IMR-90 (cell line): Measurements from ENCODE around the gene MRPL3. TPM values are rescaled to one million over a fixed set of nuclear protein-coding genes. Genes with fewer than 3 reads are reported as not detected.

Experiments used
- ATAC-seq: fragments of 200-7000 bp; cut with Tn5 transposase; 2 replicates; pipeline ENCODE4 v1.9.1; 2020; ENCODE audit warnings: low read depth, mild to moderate bottlenecking, moderate library complexity
- BruUV-seq: library from RNA; stranded (reverse); fragments of 400-500 nt; replicated peaks from 2 replicates; lab custom pipeline; 2021; lab: Mats Ljungman, UMichigan
- CTCF ChIA-PET: fragments of 300-600 bp; formaldehyde crosslinking; extraction: SDS; loops from one replicate; lab custom pipeline; 2021; ENCODE audit warnings: antibody characterized with exemption; lab: Yijun Ruan, JAX
- POLR2A ChIA-PET: fragments of 300-600 bp; sonication (Branson Sonifier 250); formaldehyde crosslinking; loops from one replicate; lab custom pipeline; 2022; ENCODE audit warnings: antibody characterized with exemption; ENCODE audit not compliant: unreplicated experiment; lab: Charles Lee
- DNase-seq: peaks from one replicate; pipeline ENCODE4 v3.0.0; 2013
- H2AFZ ChIP-seq: replicated peaks from 2 replicates; pipeline ENCODE3; 2013; ENCODE audit warnings: low read length, mild to moderate bottlenecking; ENCODE audit not compliant: poor library complexity
- H2AK5ac ChIP-seq: 2 replicates; pipeline ENCODE4 v1.6.1; 2013; ENCODE audit warnings: low read depth, low read length, inconsistent platforms
- H2AK9ac ChIP-seq: replicated peaks from 2 replicates; pipeline ENCODE3; 2013; ENCODE audit warnings: mild to moderate bottlenecking, low read depth, low read length, moderate library complexity; ENCODE audit not compliant: poor library complexity
- H2BK120ac ChIP-seq: 2 replicates; pipeline ENCODE4 v1.6.1; 2013; ENCODE audit warnings: low read depth, low read length, inconsistent platforms
- H2BK15ac ChIP-seq: 3 replicates; pipeline ENCODE4 v1.6.1; 2013; ENCODE audit warnings: low read depth, low read length, inconsistent platforms
- H2BK20ac ChIP-seq: 2 replicates; pipeline ENCODE4 v1.6.1; 2013; ENCODE audit warnings: low read depth, mild to moderate bottlenecking, inconsistent platforms, low read length, moderate library complexity
- H2BK5ac ChIP-seq: 2 replicates; pipeline ENCODE4 v1.6.1; 2013; ENCODE audit warnings: mild to moderate bottlenecking, low read depth, low read length, inconsistent platforms; ENCODE audit not compliant: poor library complexity, severe bottlenecking
- H3K14ac ChIP-seq: replicated peaks from 2 replicates; pipeline ENCODE4 v1.6.1; 2013; ENCODE audit warnings: low read depth, low read length, inconsistent platforms
- H3K18ac ChIP-seq: 2 replicates; pipeline ENCODE4 v1.6.1; 2013; ENCODE audit warnings: low read depth, low read length, control low read depth
- H3K23ac ChIP-seq: 2 replicates; pipeline ENCODE4 v1.6.1; 2013; ENCODE audit warnings: low read depth, low read length, inconsistent platforms
- H3K27ac ChIP-seq: 2 replicates; pipeline ENCODE4 v1.5.1; 2013; ENCODE audit warnings: mild to moderate bottlenecking, control low read depth, low read length; ENCODE audit not compliant: insufficient read depth
- H3K27me3 ChIP-seq: 2 replicates; pipeline ENCODE4 v1.6.1; 2013; ENCODE audit warnings: low read length; ENCODE audit not compliant: control insufficient read depth, insufficient read depth
- H3K36me3 ChIP-seq: 2 replicates; pipeline ENCODE4 v1.6.1; 2013; ENCODE audit warnings: low read length, mixed read lengths; ENCODE audit not compliant: control insufficient read depth, insufficient read depth
- H3K4ac ChIP-seq: 2 replicates; pipeline ENCODE4 v1.6.1; 2013; ENCODE audit warnings: low read depth, low read length, inconsistent platforms
- H3K4me1 ChIP-seq: 2 replicates; pipeline ENCODE4 v1.6.1; 2013; ENCODE audit warnings: low read length, mixed read lengths; ENCODE audit not compliant: control insufficient read depth, insufficient read depth
- H3K4me2 ChIP-seq: 2 replicates; pipeline ENCODE4 v1.6.1; 2013; ENCODE audit warnings: low read depth, mild to moderate bottlenecking, control low read depth, low read length, moderate library complexity
- H3K4me3 ChIP-seq: 2 replicates; pipeline ENCODE4 v1.5.1; 2013; ENCODE audit warnings: low read depth, mild to moderate bottlenecking, control low read depth, low read length, moderate library complexity; ENCODE audit not compliant: insufficient read depth
- H3K56ac ChIP-seq: 2 replicates; pipeline ENCODE4 v1.6.1; 2013; ENCODE audit warnings: low read length, inconsistent platforms; ENCODE audit not compliant: insufficient read depth; ENCODE audit errors: extremely low read depth
- H3K79me1 ChIP-seq, 2 experiments: 2 replicates each; pipeline ENCODE4 v1.6.1; 2013; ENCODE audit warnings: low read length in 2 of 2, inconsistent platforms in 1 of 2, low read depth in 1 of 2
- H3K9ac ChIP-seq: 2 replicates; pipeline ENCODE4 v1.6.1; 2013; ENCODE audit warnings: low read depth, low read length, control low read depth
- H3K9me1 ChIP-seq: 2 replicates; pipeline ENCODE4 v1.6.1; 2013; ENCODE audit warnings: low read length, inconsistent platforms; ENCODE audit not compliant: insufficient read depth
- H3K9me3 ChIP-seq: 2 replicates; pipeline ENCODE4 v1.6.1; 2013; ENCODE audit warnings: low read length; ENCODE audit not compliant: control insufficient read depth, insufficient read depth
- H4K20me1 ChIP-seq: 2 replicates; pipeline ENCODE4 v1.6.1; 2013; ENCODE audit warnings: low read length, inconsistent platforms; ENCODE audit not compliant: insufficient read depth
- H4K5ac ChIP-seq: 2 replicates; pipeline ENCODE4 v1.6.1; 2013; ENCODE audit warnings: mild to moderate bottlenecking, low read depth, low read length, control low read depth
- H4K8ac ChIP-seq, 2 experiments: 2 replicates each; pipeline ENCODE4 v1.6.1; 2013; ENCODE audit warnings: low read depth in 2 of 2, low read length in 2 of 2, control low read depth in 1 of 2, inconsistent platforms in 1 of 2
- H4K91ac ChIP-seq: 2 replicates; pipeline ENCODE4 v1.6.1; 2013; ENCODE audit warnings: low read depth, low read length, inconsistent platforms; ENCODE audit not compliant: insufficient read depth
- BHLHE40 ChIP-seq: fragments of 150-350 bp; IDR thresholded peaks from 2 replicates; pipeline ENCODE4 v1.6.1; 2016; ENCODE audit warnings: mild to moderate bottlenecking, low read depth, low read length
- CEBPB ChIP-seq: IDR thresholded peaks from 2 replicates; pipeline ENCODE4 v1.6.1; 2012; ENCODE audit warnings: low read depth, low read length, improper control_type of control experiment
- CHD1 ChIP-seq: IDR thresholded peaks from 2 replicates; pipeline ENCODE4 v1.6.1; 2012; ENCODE audit warnings: low read depth, low read length, improper control_type of control experiment
- CTCF ChIP-seq: conservative IDR thresholded peaks from 2 replicates; pipeline ENCODE4 v1.5.1; 2012; ENCODE audit warnings: mild to moderate bottlenecking, low read depth, low read length, improper control_type of control experiment
- ELK1 ChIP-seq: fragments of 150-350 bp; IDR thresholded peaks from 2 replicates; pipeline ENCODE4 v1.6.1; 2016; ENCODE audit warnings: low read depth, mild to moderate bottlenecking, low read length, moderate library complexity, borderline replicate concordance
- FOS ChIP-seq: fragments of 150-350 bp; IDR thresholded peaks from 2 replicates; pipeline ENCODE4 v1.6.1; 2016; ENCODE audit warnings: low read depth, low read length
- MAFK ChIP-seq: IDR thresholded peaks from 2 replicates; pipeline ENCODE4 v1.6.1; 2012; ENCODE audit warnings: low read depth, low read length, improper control_type of control experiment
- MAZ ChIP-seq: IDR thresholded peaks from 2 replicates; pipeline ENCODE4 v1.6.1; 2012; ENCODE audit warnings: low read depth, mild to moderate bottlenecking, low read length, improper control_type of control experiment, moderate library complexity, borderline replicate concordance
- NFE2L2 ChIP-seq: fragments of 150-350 bp; IDR thresholded peaks from 2 replicates; pipeline ENCODE4 v1.6.1; 2016; ENCODE audit warnings: low read depth, mild to moderate bottlenecking, low read length
- RAD21 ChIP-seq: IDR thresholded peaks from 2 replicates; pipeline ENCODE4 v1.6.1; 2012; ENCODE audit warnings: low read length, improper control_type of control experiment
- RCOR1 ChIP-seq: IDR thresholded peaks from 2 replicates; pipeline ENCODE4 v1.6.1; 2012; ENCODE audit warnings: mild to moderate bottlenecking, low read length, improper control_type of control experiment; ENCODE audit not compliant: insufficient replicate concordance
- RFX5 ChIP-seq: IDR thresholded peaks from 2 replicates; pipeline ENCODE4 v1.8.0; 2012; ENCODE audit warnings: low read depth, mild to moderate bottlenecking, low read length, moderate library complexity
- SMC3 ChIP-seq: fragments of 150-350 bp; IDR thresholded peaks from 2 replicates; pipeline ENCODE4 v1.6.1; 2016; ENCODE audit warnings: low read depth, mild to moderate bottlenecking, antibody characterized with exemption, low read length, moderate library complexity
- USF2 ChIP-seq: fragments of 150-350 bp; IDR thresholded peaks from 2 replicates; pipeline ENCODE4 v1.6.1; 2017; ENCODE audit warnings: mild to moderate bottlenecking, antibody characterized with exemption, low read length, low read depth
- WGBS, 2 experiments: methylation state at CpG; one replicate each; pipeline versions ENCODE4 v1.1.5 to v1.1.7; 2013; ENCODE audit warnings: missing lambda C conversion rate in 2 of 2; ENCODE audit not compliant: insufficient read length in 1 of 2; ENCODE audit errors: extremely low coverage in 2 of 2; 5-methylcytosine and 5-hydroxymethylcytosine counted together
- dilution Hi-C: fragments of 300-500 bp; cut with HindIII; formaldehyde crosslinking; loops from one replicate; pipeline ENCODE4 v1.14.3; 2018; ENCODE audit warnings: low sequenced_read_pairs; ENCODE audit not compliant: unreplicated experiment
- in situ Hi-C: fragments of 300-500 bp; cut with MboI; formaldehyde crosslinking; loops from 3 replicates; pipeline ENCODE4 v1.14.3; 2019; ENCODE audit warnings: low sequenced_read_pairs, inconsistent platforms, mixed read lengths
- intact Hi-C: fragments of 100-400 bp; cut with micrococcal nuclease; formaldehyde crosslinking; loops from 2 replicates; pipeline ENCODE4 v1.10.0; 2022
- polyA plus RNA-seq, 3 experiments: library from polyadenylated mRNA; depleted of rRNA; stranded (reverse); fragments of >200 nt; gene quantifications; 2 replicates each; pipeline ENCODE4 v1.2.3, GENCODE V29; 2012; ENCODE audit warnings: low replicate concordance in 1 of 3
- total RNA-seq: library from RNA; depleted of rRNA; stranded (reverse); fragments of >200 nt; gene quantifications from 2 replicates; pipeline ENCODE4 v1.2.3, GENCODE V29; 2012

The MRPL3 gene
- total and polyA plus RNA-seq, 2 of the 4 experiments (the other 2 are of a cell fraction) = 107 to 206 TPM

GRCh38 chr3:131530388-131530787, 27.6 kb upstream of the MRPL3 start:
- Histone ChIP-seq H2BK5ac (no peak overlapping the region), H3K4ac (no peak overlapping the region), H2BK120ac (no peak overlapping the region), H3K4me3 (no peak overlapping the region), H2AK9ac (no peak overlapping the region), H4K5ac (no peak overlapping the region), H3K27me3 (no peaks in the 10 kb centered on the region; the same call in 1 of the 2 replicates), H3K27ac (no peak overlapping the region), H3K36me3 (no peaks in the 10 kb centered on the region), H4K91ac (no peak overlapping the region), H4K8ac (no peak overlapping the region), H2AK5ac (no peak overlapping the region), H3K18ac (no peak overlapping the region), H3K4me2 (no peak overlapping the region), H2AFZ (no peak overlapping the region), H3K4me1 (no peaks in the 10 kb centered on the region), H3K9me3 (no peaks in the 10 kb centered on the region), H3K9ac (no peak overlapping the region), H3K56ac (no peak overlapping the region), H2BK20ac (no peak overlapping the region), H3K14ac (no peak overlapping the region), H3K23ac (no peak overlapping the region), H3K9me1 (no peaks in the 10 kb centered on the region), H3K79me1 (no peaks in the 10 kb centered on the region), H2BK15ac (no peak overlapping the region), H4K20me1 (no peaks in the 10 kb centered on the region)
- ATAC-seq = no peak
- intact Hi-C loops = no loop called here
- DNase-seq = no peak
- TF ChIP-seq USF2 = no peak
- no peak for TF ChIP-seq CHD1
- no peak for TF ChIP-seq CEBPB
- no peak for TF ChIP-seq SMC3
- TF ChIP-seq CTCF = no peak
- TF ChIP-seq RAD21 = no peak
- TF ChIP-seq ELK1 = no peak
- no peak for TF ChIP-seq MAFK
- TF ChIP-seq MAZ = no peak
- TF ChIP-seq FOS = no peak
- no peak for TF ChIP-seq NFE2L2
- no peak for TF ChIP-seq BHLHE40
- no peak for TF ChIP-seq RFX5
- TF ChIP-seq RCOR1 = no peak
- no TSS peak for BruUV-seq
- WGBS, 2 experiments = no CpG with 5 or more reads among the region's 1 CpG
- ChIA-PET POLR2A (no interaction called here), CTCF (interaction anchor here (0.7 kb wide), 1 partner anchor 171 kb away, joined by 3 read pairs; no protein-coding TSS in a partner anchor)
- in situ Hi-C loops = no loop called here
- dilution Hi-C loops = no loop called here
